DOHH2 (cell line): ENCODE results near the gene MTF1.

Experiments
- H3F3A ChIP-seq: fragments of 200-600 bp; sonication (generic), shearing (Covaris generic); 2 replicates; pipeline ENCODE4 v1.6.0; 2016; ENCODE audit warnings: antibody characterized with exemption, mild to moderate bottlenecking; ENCODE audit not compliant: control insufficient read depth, insufficient read depth
- H3K27ac ChIP-seq: fragments of 200-600 bp; sonication (generic); 2 replicates; pipeline ENCODE4 v1.5.1; 2014; ENCODE audit warnings: low read depth, mild to moderate bottlenecking, low read length, moderate library complexity
- H3K27me3 ChIP-seq: fragments of 200-600 bp; sonication (generic); 2 replicates; pipeline ENCODE4 v1.6.1; 2014; ENCODE audit warnings: mild to moderate bottlenecking, low read length, mixed read lengths; ENCODE audit not compliant: control insufficient read depth
- H3K36me3 ChIP-seq: fragments of 200-600 bp; sonication (generic); 2 replicates; pipeline ENCODE4 v1.6.1; 2014; ENCODE audit warnings: mild to moderate bottlenecking, low read length, moderate library complexity, mixed read lengths; ENCODE audit not compliant: control insufficient read depth
- H3K4me1 ChIP-seq: fragments of 200-600 bp; sonication (generic); 2 replicates; pipeline ENCODE4 v1.6.1; 2014; ENCODE audit warnings: mild to moderate bottlenecking, low read length, mixed read lengths; ENCODE audit not compliant: control insufficient read depth
- H3K4me2 ChIP-seq: fragments of 200-600 bp; sonication (generic); 2 replicates; pipeline ENCODE4 v1.6.0; 2014; ENCODE audit warnings: mild to moderate bottlenecking, low read length, moderate library complexity
- H3K4me3 ChIP-seq: fragments of 200-600 bp; sonication (generic); 2 replicates; pipeline ENCODE4 v1.5.1; 2014; ENCODE audit warnings: mild to moderate bottlenecking, low read length, mixed read lengths
- H3K79me2 ChIP-seq: fragments of 200-600 bp; sonication (generic); 2 replicates; pipeline ENCODE4 v1.6.1; 2014; ENCODE audit warnings: mild to moderate bottlenecking, low read length, mixed read lengths; ENCODE audit not compliant: control insufficient read depth
- H3K9me2 ChIP-seq: fragments of 200-600 bp; sonication (generic); replicated peaks from 2 replicates; pipeline ENCODE4 v1.6.1; 2014; ENCODE audit warnings: mild to moderate bottlenecking, low read length, mixed read lengths; ENCODE audit not compliant: control insufficient read depth
- H3K9me3 ChIP-seq: fragments of 200-600 bp; sonication (generic); 2 replicates; pipeline ENCODE4 v1.6.1; 2014; ENCODE audit warnings: antibody characterized with exemption, low read length, mixed read lengths; ENCODE audit not compliant: control insufficient read depth, insufficient read depth
- H4K20me1 ChIP-seq: fragments of 200-600 bp; sonication (generic); 2 replicates; pipeline ENCODE4 v1.6.0; 2014; ENCODE audit warnings: low read depth, mild to moderate bottlenecking, antibody characterized with exemption, low read length, moderate library complexity; ENCODE audit not compliant: control insufficient read depth, insufficient read depth
- CTCF ChIP-seq: fragments of 200-600 bp; sonication (generic); IDR thresholded peaks from one replicate; pipeline ENCODE4 v1.5.1; 2014; ENCODE audit warnings: antibody characterized with exemption, mild to moderate bottlenecking, low read depth, low read length; ENCODE audit not compliant: poor library complexity, severe bottlenecking
- EZH2phosphoT487 ChIP-seq: fragments of 200-600 bp; sonication (generic); IDR thresholded peaks from 2 replicates; pipeline ENCODE4 v1.6.1; 2017; ENCODE audit warnings: borderline replicate concordance, mild to moderate bottlenecking, antibody characterized with exemption, low read length, moderate library complexity, mixed read lengths

MTF1 gene

GRCh38 chr1:37865348-37866120, 6.1 kb upstream of the MTF1 start:
- no peaks in the 10 kb centered on the region for H3K9me2 ChIP-seq
- no peaks in the 10 kb centered on the region for H3K79me2 ChIP-seq
- TF ChIP-seq CTCF: no peak
- no peak for TF ChIP-seq EZH2phosphoT487
- H3K36me3 ChIP-seq: peaks cover 62% of the 10 kb centered on the region
- no peak overlapping the region for H3K4me3 ChIP-seq
- H3K9me3 ChIP-seq: no peaks in the 10 kb centered on the region
- no peak overlapping the region for H3K4me2 ChIP-seq
- peaks cover 7% of the 10 kb centered on the region for H3K4me1 ChIP-seq
- no peaks in the 10 kb centered on the region for H3K27me3 ChIP-seq
- H3K27ac ChIP-seq: no peak overlapping the region
- peaks cover 6% of the 10 kb centered on the region; the same call in 1 of the 2 replicates for H3F3A ChIP-seq
- no peaks in the 10 kb centered on the region for H4K20me1 ChIP-seq

GRCh38 chr1:37862330-37862729, 2.9 kb upstream of the MTF1 start:
- Histone ChIP-seq H3K4me1 (peaks cover 21% of the 10 kb centered on the region), H3K9me2 (no peaks in the 10 kb centered on the region), H3K4me3 (no peak overlapping the region), H3K27ac (no peak overlapping the region), H3K4me2 (no peak overlapping the region), H3K36me3 (peaks cover 54% of the 10 kb centered on the region), H3K79me2 (peaks cover 21% of the 10 kb centered on the region), H3K9me3 (no peaks in the 10 kb centered on the region), H3K27me3 (no peaks in the 10 kb centered on the region), H3F3A (peaks cover 6% of the 10 kb centered on the region; the same call in 1 of the 2 replicates), H4K20me1 (0 out of 2 replicates have a peak, but pooled peaks cover 4% of the 10 kb centered on the region)
- TF ChIP-seq CTCF (no peak), EZH2phosphoT487 (no peak)

- Histone ChIP-seq H3K36me3 (peaks cover 55% of the 10 kb centered on the region), H3K9me3 (no peaks in the 10 kb centered on the region), H3K9me2 (no peaks in the 10 kb centered on the region), H3F3A (peaks cover 6% of the 10 kb centered on the region; the same call in 1 of the 2 replicates), H3K27ac (no peak overlapping the region), H3K4me2 (no peak overlapping the region), H3K4me3 (no peak overlapping the region), H3K27me3 (no peaks in the 10 kb centered on the region), H3K79me2 (peaks cover 31% of the 10 kb centered on the region), H3K4me1 (peaks cover 23% of the 10 kb centered on the region), H4K20me1 (0 out of 2 replicates have a peak, but pooled peaks cover 4% of the 10 kb centered on the region)
- TF ChIP-seq EZH2phosphoT487 (no peak), CTCF (no peak)
Measured at GRCh38 chr1:37861151-37861550, 1.8 kb upstream of the MTF1 start.
